HCT116 (cell line): ENCODE results near the gene ZFP69B. TPM values are rescaled to one million over a fixed set of nuclear protein-coding genes. Genes with fewer than 3 reads are reported as not detected.

Experiments used
- ATAC-seq: fragments of 200-7000 bp; cut with Tn5 transposase; 2 replicates; pipeline ENCODE4 v1.9.1; 2020; ENCODE audit warnings: mild to moderate bottlenecking, moderate library complexity
- BruUV-seq: library from RNA; stranded (reverse); fragments of 400-500 nt; replicated peaks from 2 replicates; lab custom pipeline; 2021; lab: Mats Ljungman, UMichigan
- CTCF ChIA-PET: fragments of 300-600 bp; sonication (Branson Sonifier 250); formaldehyde crosslinking; loops from one replicate; lab custom pipeline; 2021; ENCODE audit warnings: antibody characterized with exemption; lab: Charles Lee
- POLR2A ChIA-PET: fragments of 300-600, 350-600 bp; sonication (Branson Sonifier 250); formaldehyde crosslinking; loops from one replicate; lab custom pipeline; 2021; ENCODE audit warnings: antibody characterized with exemption; lab: Charles Lee
- RAD21 ChIA-PET, 2 experiments: fragments of 300-600 bp; sonication (Branson Sonifier 250); formaldehyde crosslinking; loops; one replicate each; lab custom pipeline; 2023; ENCODE audit warnings: low total read pairs in 2 of 2; ENCODE audit not compliant: uncharacterized antibody in 2 of 2, unreplicated experiment in 2 of 2, low non-redundant PET in 1 of 2; lab: Charles Lee
- DNase-seq: peaks from one replicate; pipeline ENCODE4 v3.0.0-alpha.2; 2010; ENCODE audit warnings: low read depth, low spot score
- H2AFZ ChIP-seq: fragments of 200-600 bp; shearing (Covaris generic), sonication (generic); 2 replicates; pipeline ENCODE4 v1.6.1; 2017; ENCODE audit warnings: low read depth, mixed run types, mixed read lengths, antibody characterized with exemption, low read length; ENCODE audit not compliant: poor library complexity, severe bottlenecking
- H3K27ac ChIP-seq: 2 replicates; pipeline ENCODE4 v1.5.1; 2012; ENCODE audit warnings: low read depth, low read length
- H3K27me3 ChIP-seq: fragments of 200-600 bp; sonication (generic); 2 replicates; pipeline ENCODE4 v1.6.1; 2016; ENCODE audit warnings: mixed run types, low read length, mixed read lengths; ENCODE audit not compliant: insufficient read depth
- H3K36me3 ChIP-seq, 2 experiments: fragments of 200-500 bp in 1 of 2; fragments of 200-600 bp in 1 of 2; sonication (Bioruptor generic) in 1 of 2; sonication (generic) in 1 of 2; 2 replicates each; pipeline versions ENCODE4 v1.5.1 to v1.6.1; 2014 to 2016; ENCODE audit warnings: low read length in 2 of 2, inconsistent platforms in 1 of 2, mixed read lengths in 1 of 2, mixed run types in 1 of 2; ENCODE audit not compliant: insufficient read depth in 2 of 2, control insufficient read depth in 1 of 2
- H3K4me1 ChIP-seq, 2 experiments: fragments of 200-600 bp in 1 of 2; sonication (generic) in 1 of 2; 2 replicates each; pipeline versions ENCODE4 v1.5.1 to v1.6.1; 2012 to 2017; ENCODE audit warnings: low read length in 2 of 2, inconsistent platforms in 1 of 2, mild to moderate bottlenecking in 1 of 2, mixed read lengths in 1 of 2, mixed run types in 1 of 2, moderate library complexity in 1 of 2; ENCODE audit not compliant: insufficient read depth in 2 of 2, control insufficient read depth in 1 of 2
- H3K4me2 ChIP-seq: fragments of 200-600 bp; sonication (generic); 2 replicates; pipeline ENCODE4 v1.6.1; 2017; ENCODE audit warnings: mixed run types, low read length, mixed read lengths
- H3K4me3 ChIP-seq, 2 experiments: fragments of 200-600 bp in 1 of 2; sonication (generic) in 1 of 2; replicated peaks in 1 of 2; 2 replicates each; pipeline ENCODE4 v1.5.1; 2011 to 2016; ENCODE audit warnings: low read length in 2 of 2, control low read depth in 1 of 2, low read depth in 1 of 2, mild to moderate bottlenecking in 1 of 2, mixed read lengths in 1 of 2, mixed run types in 1 of 2
- H3K79me2 ChIP-seq: fragments of 200-600 bp; sonication (generic); 2 replicates; pipeline ENCODE4 v1.6.1; 2017; ENCODE audit warnings: mild to moderate bottlenecking, mixed run types, low read length, moderate library complexity, mixed read lengths; ENCODE audit not compliant: insufficient read depth
- H3K9ac ChIP-seq: fragments of 200-600 bp; sonication (generic); 2 replicates; pipeline ENCODE4 v1.6.1; 2016; ENCODE audit warnings: low read length, mixed read lengths
- H3K9me2 ChIP-seq: fragments of 200-600 bp; sonication (generic), shearing (Covaris generic); 2 replicates; pipeline ENCODE4 v1.6.1; 2017; ENCODE audit warnings: mixed run types, mild to moderate bottlenecking, moderate library complexity; ENCODE audit not compliant: insufficient read depth
- H3K9me3 ChIP-seq, 2 experiments: fragments of 200-500 bp in 1 of 2; fragments of 200-600 bp in 1 of 2; sonication (Bioruptor generic) in 1 of 2; sonication (generic) in 1 of 2; 2 replicates each; pipeline ENCODE4 v1.6.1; 2014 to 2017; ENCODE audit warnings: low read length in 2 of 2, mixed read lengths in 2 of 2, inconsistent platforms in 1 of 2, low read depth in 1 of 2, mild to moderate bottlenecking in 1 of 2, mixed run types in 1 of 2, moderate library complexity in 1 of 2; ENCODE audit not compliant: control insufficient read depth in 1 of 2, insufficient read depth in 1 of 2
- H4K20me1 ChIP-seq: fragments of 200-600 bp; sonication (generic), shearing (Covaris generic); 2 replicates; pipeline ENCODE4 v1.6.1; 2017; ENCODE audit warnings: mixed run types, mild to moderate bottlenecking, moderate library complexity; ENCODE audit not compliant: insufficient read depth
- CBX3 ChIP-seq: IDR thresholded peaks from 2 replicates; pipeline ENCODE4 v1.6.1; 2012; ENCODE audit warnings: low read depth
- EGR1 ChIP-seq: IDR thresholded peaks from 2 replicates; pipeline ENCODE4 v1.6.1; 2012; ENCODE audit warnings: low read depth
- EZH2 ChIP-seq: fragments of 200-600 bp; sonication (generic); IDR thresholded peaks from 2 replicates; pipeline ENCODE4 v1.6.1; 2017; ENCODE audit warnings: antibody characterized with exemption, mixed run types
- FOSL1 ChIP-seq: IDR thresholded peaks from 2 replicates; pipeline ENCODE4 v1.6.1; 2012; ENCODE audit warnings: low read depth
- MAX ChIP-seq: IDR thresholded peaks from 2 replicates; pipeline ENCODE4 v1.6.1; 2012
- POLR2A ChIP-seq: IDR thresholded peaks from 2 replicates; pipeline ENCODE4 v1.7.0; 2011; ENCODE audit warnings: borderline replicate concordance; ENCODE audit not compliant: insufficient read depth, insufficient read length; ENCODE audit errors: extremely low read depth
- POLR2AphosphoS5 ChIP-seq: IDR thresholded peaks from 2 replicates; pipeline ENCODE4 v1.6.1; 2011; ENCODE audit warnings: mild to moderate bottlenecking, low read depth, low read length, moderate library complexity
- RAD21 ChIP-seq: IDR thresholded peaks from 2 replicates; pipeline ENCODE4 v1.6.1; 2012; ENCODE audit warnings: low read depth, mild to moderate bottlenecking
- REST ChIP-seq: IDR thresholded peaks from 2 replicates; pipeline ENCODE4 v1.6.1; 2012; ENCODE audit warnings: low read depth
- SIN3A ChIP-seq: IDR thresholded peaks from 2 replicates; pipeline ENCODE4 v1.6.1; 2012; ENCODE audit warnings: low read depth
- SP1 ChIP-seq: IDR thresholded peaks from 2 replicates; pipeline ENCODE4 v1.6.1; 2012; ENCODE audit warnings: low read depth
- TCF7L2 ChIP-seq: IDR thresholded peaks from 2 replicates; pipeline ENCODE4 v1.7.0; 2011; ENCODE audit warnings: borderline replicate concordance, inconsistent platforms; ENCODE audit not compliant: insufficient read depth, insufficient read length; ENCODE audit errors: extremely low read depth
- YY1 ChIP-seq: IDR thresholded peaks from 2 replicates; pipeline ENCODE4 v1.6.1; 2011; ENCODE audit warnings: low read length, low read depth, moderate library complexity, mild to moderate bottlenecking; ENCODE audit not compliant: insufficient replicate concordance; ENCODE audit errors: extremely low read depth
- ZNF274 ChIP-seq: fragments of 200-500 bp; sonication (Bioruptor generic); IDR thresholded peaks from 2 replicates; pipeline ENCODE4 v1.6.1; 2014; ENCODE audit warnings: mild to moderate bottlenecking, low read depth, low read length, inconsistent platforms
- intact Hi-C: fragments of 100-400 bp; cut with micrococcal nuclease; formaldehyde crosslinking; loops from 2 replicates; pipeline ENCODE4 v1.10.0; 2022
- total RNA-seq: library from RNA; stranded (reverse); gene quantifications from one replicate; pipeline ENCODE4 v1.2.1, GENCODE V29; 2021; ENCODE audit not compliant: unreplicated experiment
- TF ChIP-seq, protein P1 (sequence below): IDR thresholded peaks from 2 replicates; pipeline ENCODE4 v1.6.1; 2011; ENCODE audit warnings: mild to moderate bottlenecking, low read length, moderate library complexity; ENCODE audit not compliant: insufficient replicate concordance; ENCODE audit errors: extremely low read depth
- TF ChIP-seq, protein P2 (sequence below): IDR thresholded peaks from 2 replicates; pipeline ENCODE4 v1.6.1; 2012

Gene ZFP69B
- total RNA-seq, 1 experiment from 2014 or later = 0.27 TPM

DNA sequence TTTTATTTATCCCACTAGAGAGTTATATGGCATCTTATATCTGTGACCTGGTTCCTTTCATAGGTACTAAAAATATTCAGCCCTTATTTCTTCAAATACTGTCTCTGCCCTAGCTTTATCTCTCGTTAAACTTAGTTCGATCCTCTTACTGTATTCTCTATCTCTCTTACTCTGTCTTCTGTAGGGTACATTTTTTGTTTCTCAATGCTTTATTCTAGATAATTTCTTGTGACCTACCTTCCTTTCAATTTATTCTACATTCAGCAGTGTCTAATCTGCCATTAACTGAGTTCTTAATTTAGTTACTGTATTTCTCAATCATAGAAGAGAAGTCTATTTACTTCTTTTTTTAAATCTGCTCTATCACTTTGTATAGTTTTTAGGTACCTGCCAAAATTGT is 25.0 kb downstream of the ZFP69B start:
- Histone ChIP-seq H3K36me3 (no peaks in the 10 kb centered on the region), H3K79me2 (no peaks in the 10 kb centered on the region), H2AFZ (no peak overlapping the region), H3K9me2 (no peaks in the 10 kb centered on the region), H3K27ac (no peak overlapping the region), H3K27me3 (no peaks in the 10 kb centered on the region), H3K4me2 (no peak overlapping the region), H4K20me1 (no peaks in the 10 kb centered on the region), H3K9ac (no peak overlapping the region), H3K4me1 (no peaks in the 10 kb centered on the region), H3K9me3 (peaks cover 3 to 23% of the 10 kb centered on the region in 2 experiments; a peak in 2 of 4 replicates), H3K4me3 (no peak overlapping the region)
- TF ChIP-seq, protein P1, sequence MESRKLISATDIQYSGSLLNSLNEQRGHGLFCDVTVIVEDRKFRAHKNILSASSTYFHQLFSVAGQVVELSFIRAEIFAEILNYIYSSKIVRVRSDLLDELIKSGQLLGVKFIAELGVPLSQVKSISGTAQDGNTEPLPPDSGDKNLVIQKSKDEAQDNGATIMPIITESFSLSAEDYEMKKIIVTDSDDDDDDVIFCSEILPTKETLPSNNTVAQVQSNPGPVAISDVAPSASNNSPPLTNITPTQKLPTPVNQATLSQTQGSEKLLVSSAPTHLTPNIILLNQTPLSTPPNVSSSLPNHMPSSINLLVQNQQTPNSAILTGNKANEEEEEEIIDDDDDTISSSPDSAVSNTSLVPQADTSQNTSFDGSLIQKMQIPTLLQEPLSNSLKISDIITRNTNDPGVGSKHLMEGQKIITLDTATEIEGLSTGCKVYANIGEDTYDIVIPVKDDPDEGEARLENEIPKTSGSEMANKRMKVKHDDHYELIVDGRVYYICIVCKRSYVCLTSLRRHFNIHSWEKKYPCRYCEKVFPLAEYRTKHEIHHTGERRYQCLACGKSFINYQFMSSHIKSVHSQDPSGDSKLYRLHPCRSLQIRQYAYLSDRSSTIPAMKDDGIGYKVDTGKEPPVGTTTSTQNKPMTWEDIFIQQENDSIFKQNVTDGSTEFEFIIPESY = no peak
- TF ChIP-seq POLR2A = no peak
- TF ChIP-seq TCF7L2 = no peak
- no peak for TF ChIP-seq YY1
- no peak for TF ChIP-seq REST
- TF ChIP-seq FOSL1 = no peak
- no peak for TF ChIP-seq EGR1
- no peak for TF ChIP-seq MAX
- TF ChIP-seq POLR2AphosphoS5 = no peak
- TF ChIP-seq, protein P2, sequence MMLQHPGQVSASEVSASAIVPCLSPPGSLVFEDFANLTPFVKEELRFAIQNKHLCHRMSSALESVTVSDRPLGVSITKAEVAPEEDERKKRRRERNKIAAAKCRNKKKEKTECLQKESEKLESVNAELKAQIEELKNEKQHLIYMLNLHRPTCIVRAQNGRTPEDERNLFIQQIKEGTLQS = no peak
- TF ChIP-seq EZH2 = no peak
- TF ChIP-seq SP1 = no peak
- TF ChIP-seq ZNF274 = no peak
- no peak for TF ChIP-seq SIN3A
- no peak for TF ChIP-seq CBX3
- TF ChIP-seq RAD21 = no peak
- no peak for ATAC-seq
- RAD21 ChIA-PET = no interaction called here
- DNase-seq = no peak
- BruUV-seq = no TSS peak
- CTCF ChIA-PET = no interaction called here
- POLR2A ChIA-PET = no interaction called here
- intact Hi-C loops = no loop called here
